Heart right ventricle (tissue), 16 donors: ENCODE data around the gene SLC38A4. TPM values are rescaled to one million over a fixed set of nuclear protein-coding genes. Genes with fewer than 3 reads are reported as not detected.

Source experiments
- ATAC-seq, 8 donors: fragments of 200-7000 bp; cut with Tn5 transposase; one replicate each; pipeline ENCODE4 v1.9.1; 2020; ENCODE audit warnings: mild to moderate bottlenecking in 8 of 8, moderate library complexity in 8 of 8, moderate number of reproducible peaks in 1 of 8
- DNase-seq, 2 donors: peaks; one replicate each; pipeline ENCODE4 v3.0.0-alpha.2; 2020
- H3K27ac ChIP-seq, 10 donors: fragments of 200-600 bp; sonication (generic) in 2 of 10; one replicate each; pipeline versions ENCODE4 v1.5.0 to v1.8.0; 2020 to 2022; ENCODE audit warnings: mild to moderate bottlenecking in 3 of 10
- H3K27me3 ChIP-seq, 7 donors: fragments of 200-600 bp; one replicate each; pipeline ENCODE4 v1.8.0; 2021 to 2022; ENCODE audit warnings: mild to moderate bottlenecking in 2 of 7
- H3K36me3 ChIP-seq, 9 donors: fragments of 200-600 bp; sonication (generic) in 1 of 9; one replicate each; pipeline versions ENCODE4 v1.5.0 to v1.8.0; 2020 to 2022; ENCODE audit warnings: mild to moderate bottlenecking in 2 of 9
- H3K4me1 ChIP-seq, 9 donors: fragments of 200-600 bp; sonication (generic) in 1 of 9; one replicate each; pipeline versions ENCODE4 v1.5.0 to v1.8.0; 2020 to 2022; ENCODE audit warnings: mild to moderate bottlenecking in 4 of 9
- H3K4me3 ChIP-seq, 10 donors: fragments of 200-600 bp; sonication (generic) in 2 of 10; one replicate each; pipeline versions ENCODE4 v1.5.0 to v1.8.0; 2020 to 2022; ENCODE audit warnings: mild to moderate bottlenecking in 7 of 10, moderate library complexity in 2 of 10
- H3K9me3 ChIP-seq, 11 donors: fragments of 200-600 bp in 10 of 11; sonication (generic) in 2 of 11; one replicate each; pipeline versions ENCODE4 v1.5.0 to v1.8.0; 2013 to 2022; ENCODE audit warnings: mild to moderate bottlenecking in 2 of 11, control low read depth in 1 of 11, moderate library complexity in 1 of 11
- WGBS, 2 donors: extraction: QIAGEN DNeasy Blood & Tissue Kit; methylation state at CpG; one replicate each; pipeline ENCODE4 v1.1.7; 2013; ENCODE audit warnings: inconsistent platforms in 1 of 2; 5-methylcytosine and 5-hydroxymethylcytosine counted together
- intact Hi-C, 10 donors: fragments of 100-400 bp; cut with DNase I; formaldehyde crosslinking; loops; one replicate each; pipeline versions ENCODE4 v1.11.1 to v1.14.2; 2022
- long read RNA-seq, 3 donors: library from polyadenylated mRNA; unstranded; transcript quantifications; one replicate each; pipeline ENCODE4 v2.0.0, GENCODE V29; 2020 to 2021
- polyA plus RNA-seq, 2 donors: library from polyadenylated mRNA; stranded (reverse); fragments of 200-250 nt; gene quantifications; one replicate each; pipeline ENCODE4 v1.2.3, GENCODE V29; 2013
- total RNA-seq, 10 donors: library from RNA; stranded (reverse); fragmentation: NEBNext Ultra II Directional in 3 of 10; extraction: Animal tissue kit (Norgen Biotek cat#: 25700) in 3 of 10; gene quantifications; one replicate each; pipeline versions ENCODE4 v1.2.1 to v1.2.4, GENCODE V29; 2021 to 2023
- TF ChIP-seq, protein P1 (sequence below), 9 donors: fragments of 200-600 bp; sonication (generic) in 2 of 9; IDR thresholded peaks; one replicate each; pipeline versions ENCODE4 v1.5.0 to v1.8.0; 2021 to 2022; ENCODE audit warnings: antibody characterized with exemption in 9 of 9, mild to moderate bottlenecking in 5 of 9, moderate library complexity in 1 of 9
- donor health status: Arrhythmogenic right ventricular cardiomyopathy.
- donor health status: ischemic (EF 13 %, LVEDD 7.1; RV severe dilation, severe dysfunction).
- donor health status: healthy with polysubstance abuse.
- donor health status: DM: no; HTN: yes; CAD: no.
- donor health status: DM: no; HTN: no; CAD: no.
- donor health status: ischemic (EF 25% LVEDD 6.9; RV normal size, moderate dysfunction).
- donor health status: ischemic (EF 25% LVEDD 5.7; RV mildly dilated, moderate dysfunction).
- donor health status: healthy.
- donor health status: DM: yes; HTN: yes; CAD: no.
- donor health status: Ischemic cardiomyopathy.
- donor health status: ischemic (EF 35%, LVEDD 5.7; RV mildly dilated, moderate dysfunction).
- donor health status: nonischemic (EF 11% LVEDD 7.7; RV severe dilation, severe dysfunction).
- donor health status: DM: yes; HTN: yes; CAD: no.
- donor health status: PGD.
- donor health status: ischemic (EF 29% LVEDD 5.4; RV normal size, mild dysfunction).
- donor health status: nonischemic (EF 23%, LVEDD 6.1; RV moderate dilation, normal function).

The SLC38A4 gene, protein sequence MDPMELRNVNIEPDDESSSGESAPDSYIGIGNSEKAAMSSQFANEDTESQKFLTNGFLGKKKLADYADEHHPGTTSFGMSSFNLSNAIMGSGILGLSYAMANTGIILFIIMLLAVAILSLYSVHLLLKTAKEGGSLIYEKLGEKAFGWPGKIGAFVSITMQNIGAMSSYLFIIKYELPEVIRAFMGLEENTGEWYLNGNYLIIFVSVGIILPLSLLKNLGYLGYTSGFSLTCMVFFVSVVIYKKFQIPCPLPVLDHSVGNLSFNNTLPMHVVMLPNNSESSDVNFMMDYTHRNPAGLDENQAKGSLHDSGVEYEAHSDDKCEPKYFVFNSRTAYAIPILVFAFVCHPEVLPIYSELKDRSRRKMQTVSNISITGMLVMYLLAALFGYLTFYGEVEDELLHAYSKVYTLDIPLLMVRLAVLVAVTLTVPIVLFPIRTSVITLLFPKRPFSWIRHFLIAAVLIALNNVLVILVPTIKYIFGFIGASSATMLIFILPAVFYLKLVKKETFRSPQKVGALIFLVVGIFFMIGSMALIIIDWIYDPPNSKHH
- 1 to 10 TPM in 3 of 10 donors, under 1 TPM in 5, not detected in 2; 0.11 to 2.3 (median 0.67) TPM for total RNA-seq
- 1 to 10 TPM in 1 of 2 donors, under 1 TPM in 1; 0.06 to 1.3 TPM for polyA plus RNA-seq
- long read RNA-seq, donor 1, transcript SLC38A4-202 (16 exons, 3,791 nt) = major isoform, 5 of 6 reads
- long read RNA-seq, donor 1, partial matches to known transcripts = 0 of 6 reads
- long read RNA-seq, donor 1, other reads (novel, unspliced or antisense) = 1 of 6 reads
- long read RNA-seq, donor 2, partial matches to known transcripts = 0 of 1 reads
- long read RNA-seq, donor 2, other reads (novel, unspliced or antisense) = 1 of 1 reads
- long read RNA-seq, donor 3, partial matches to known transcripts = 2 of 6 reads
- long read RNA-seq, donor 3, other reads (novel, unspliced or antisense) = 0 of 6 reads

- DNase-seq (peak in 1 of 2 donors; percentile 58), ATAC-seq (peak; percentile 47 to 98 (median 83))
- H3K27me3 ChIP-seq = peaks cover 0 to 73% (median 37%) of the 10 kb centered on the region in 7 donors
- H3K4me1 ChIP-seq = peaks cover 0 to 9% (median under 1%) of the 10 kb centered on the region in 9 donors
- 10 to 11% methylated on average over 29 of the region's 29 CpGs for WGBS, 2 donors
- H3K9me3 ChIP-seq = peaks cover 0 to 3% (median 0%) of the 10 kb centered on the region in 11 donors
- H3K4me3 ChIP-seq = peak within 1 kb of the TSS in 9 of 10 donors; percentile 2 to 47 (median 27)
- no peaks in the 10 kb centered on the region for H3K36me3 ChIP-seq
- TF ChIP-seq, protein P1, sequence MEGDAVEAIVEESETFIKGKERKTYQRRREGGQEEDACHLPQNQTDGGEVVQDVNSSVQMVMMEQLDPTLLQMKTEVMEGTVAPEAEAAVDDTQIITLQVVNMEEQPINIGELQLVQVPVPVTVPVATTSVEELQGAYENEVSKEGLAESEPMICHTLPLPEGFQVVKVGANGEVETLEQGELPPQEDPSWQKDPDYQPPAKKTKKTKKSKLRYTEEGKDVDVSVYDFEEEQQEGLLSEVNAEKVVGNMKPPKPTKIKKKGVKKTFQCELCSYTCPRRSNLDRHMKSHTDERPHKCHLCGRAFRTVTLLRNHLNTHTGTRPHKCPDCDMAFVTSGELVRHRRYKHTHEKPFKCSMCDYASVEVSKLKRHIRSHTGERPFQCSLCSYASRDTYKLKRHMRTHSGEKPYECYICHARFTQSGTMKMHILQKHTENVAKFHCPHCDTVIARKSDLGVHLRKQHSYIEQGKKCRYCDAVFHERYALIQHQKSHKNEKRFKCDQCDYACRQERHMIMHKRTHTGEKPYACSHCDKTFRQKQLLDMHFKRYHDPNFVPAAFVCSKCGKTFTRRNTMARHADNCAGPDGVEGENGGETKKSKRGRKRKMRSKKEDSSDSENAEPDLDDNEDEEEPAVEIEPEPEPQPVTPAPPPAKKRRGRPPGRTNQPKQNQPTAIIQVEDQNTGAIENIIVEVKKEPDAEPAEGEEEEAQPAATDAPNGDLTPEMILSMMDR (IDR thresholded peaks at IDR 0.05) = peak in 5 of 9 donors; percentile 8 to 37 (median 27)
- intact Hi-C loops = loop anchor here in 1 of 10 donors (10.0 kb wide), 1 partner anchor 109 kb away; no protein-coding TSS in a partner anchor
- H3K27ac ChIP-seq = no peak within 1 kb of the TSS
These were observed at the start of gene SLC38A4 for GRCh38 chr12:46825591-46826414. TSS of gene SLC38A4 (minus strand) at chr12:46825997. CDS start at chr12:46793071, 32,926 bp downstream.

GRCh38 chr12:46875095-46875494 is 49.3 kb upstream of the SLC38A4 start:
- no peak overlapping the region for H3K27ac ChIP-seq
- H3K9me3 ChIP-seq = peaks cover 0 to 26% (median 6%) of the 10 kb centered on the region in 11 donors
- H3K4me3 ChIP-seq = no peak overlapping the region
- ATAC-seq = no peak
- no peaks in the 10 kb centered on the region for H3K27me3 ChIP-seq
- WGBS, 2 donors = 74 to 80% methylated on average over 1 of the region's 1 CpG
- H3K36me3 ChIP-seq = no peaks in the 10 kb centered on the region
- TF ChIP-seq, protein P1 (IDR thresholded peaks at IDR 0.05) = no peak
- no peak for DNase-seq
- peaks cover 0 to 3% (median 0%) of the 10 kb centered on the region in 9 donors for H3K4me1 ChIP-seq
- intact Hi-C loops = no loop called here

- DNase-seq (peak in 1 of 2 donors; percentile 46), ATAC-seq (peak in 2 of 8 donors; percentile 86 to 98)
- TF ChIP-seq, protein P1 (IDR thresholded peaks at IDR 0.05) = no peak
- no peaks in the 10 kb centered on the region for H3K27me3 ChIP-seq
- no peaks in the 10 kb centered on the region for H3K36me3 ChIP-seq
- H3K4me1 ChIP-seq = peaks cover 0 to 3% (median 0%) of the 10 kb centered on the region in 9 donors
- intact Hi-C loops = no loop called here
- H3K27ac ChIP-seq = no peak overlapping the region
- WGBS, 2 donors = 30 to 42% methylated on average over 3 of the region's 3 CpGs
- peaks cover 0 to 26% (median 6%) of the 10 kb centered on the region in 11 donors for H3K9me3 ChIP-seq
- H3K4me3 ChIP-seq = no peak overlapping the region
These were observed 48.8 kb upstream of the SLC38A4 start for GRCh38 chr12:46874642-46875041.
